ENCODE measurements around the gene ARHGAP27. TPM values are rescaled to one million over a fixed set of nuclear protein-coding genes. Genes with fewer than 3 reads are reported as not detected.
"Not testable (repeated sequence)": the region's sequence is repeated elsewhere in the genome, so short reads cannot be mapped to it uniquely, and the experiment has no call there.

Gene ARHGAP27
- 100 to 1,000 TPM in 1 of 2 donors, 10 to 100 TPM in 1; 100.0 to 211 TPM for polyA plus RNA-seq

DNA sequence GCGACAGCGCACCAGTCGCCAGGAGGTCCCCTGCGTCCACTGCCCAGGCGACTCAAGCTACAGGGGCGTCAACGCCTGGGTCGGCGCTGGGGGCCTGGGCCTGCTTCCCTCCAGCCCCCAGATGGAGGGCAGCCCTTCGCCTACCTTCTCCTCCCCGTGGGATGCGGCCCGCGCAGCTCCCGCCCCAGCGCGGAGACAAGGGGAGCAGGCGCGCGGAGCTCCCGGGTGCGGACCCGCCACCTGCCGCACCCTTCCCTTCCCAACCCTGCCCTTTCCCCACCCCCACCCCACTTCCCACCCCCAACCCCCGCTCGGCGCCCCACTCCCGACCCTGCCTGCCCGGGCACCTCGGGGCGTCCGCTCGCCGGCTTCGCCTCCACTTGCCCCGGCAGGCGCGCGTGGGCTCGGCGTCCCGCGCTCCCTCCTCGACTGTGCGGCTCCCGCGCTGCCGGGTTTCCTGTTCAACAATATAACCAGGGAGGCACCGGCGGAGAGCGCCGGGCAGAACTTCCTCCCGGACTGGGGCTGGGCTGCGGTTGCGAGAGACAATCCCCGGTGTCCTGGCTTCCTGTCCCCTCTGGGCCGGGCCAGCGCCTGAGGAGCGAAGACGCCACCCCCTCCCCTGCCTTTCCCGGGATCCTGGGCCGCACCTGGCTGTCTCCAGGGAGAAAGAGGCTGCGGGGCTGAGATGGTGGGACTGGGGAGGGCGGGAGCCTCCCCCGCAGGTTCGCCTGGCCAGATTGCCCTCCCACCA is at the start of gene ARHGAP27:
Gene ARHGAP27, minus strand, starts transcription at position 466 of the 754 bp plus-strand sequence. CDS start 2,591 bp downstream, outside the sequence.
- no peaks in the 10 kb centered on the region for H3K27me3 ChIP-seq (ENCODE audit: control insufficient read depth in 1 of 2, insufficient read depth in 2 of 2, low read length in 2 of 2)
- peaks cover 0 to 18% of the 10 kb centered on the region in 2 donors for H3K36me3 ChIP-seq (ENCODE audit: control insufficient read depth in 2 of 2, insufficient read depth in 2 of 2, low read length in 1 of 2)
- 2 to 5% methylated on average over 46 to 66 of the region's 66 CpGs for WGBS, 2 donors
- H3K9me3 ChIP-seq (ENCODE audit: control insufficient read depth in 2 of 2, insufficient read depth in 1 of 2, low read depth in 1 of 2, low read length in 1 of 2), result no peaks in the 10 kb centered on the region
- H3K4me1 ChIP-seq (ENCODE audit: control insufficient read depth in 2 of 2, insufficient read depth in 2 of 2, low read length in 1 of 2), result peaks cover 0 to 14% of the 10 kb centered on the region in 2 donors
- peak within 1 kb of the TSS; percentile 94 to 98 for H3K27ac ChIP-seq (ENCODE audit: low read depth in 2 of 2, low read length in 1 of 2)
- H3K4me3 ChIP-seq (ENCODE audit: low read depth in 1 of 2, low read length in 2 of 2), result peak within 1 kb of the TSS; percentile 55 to 65

DNA sequence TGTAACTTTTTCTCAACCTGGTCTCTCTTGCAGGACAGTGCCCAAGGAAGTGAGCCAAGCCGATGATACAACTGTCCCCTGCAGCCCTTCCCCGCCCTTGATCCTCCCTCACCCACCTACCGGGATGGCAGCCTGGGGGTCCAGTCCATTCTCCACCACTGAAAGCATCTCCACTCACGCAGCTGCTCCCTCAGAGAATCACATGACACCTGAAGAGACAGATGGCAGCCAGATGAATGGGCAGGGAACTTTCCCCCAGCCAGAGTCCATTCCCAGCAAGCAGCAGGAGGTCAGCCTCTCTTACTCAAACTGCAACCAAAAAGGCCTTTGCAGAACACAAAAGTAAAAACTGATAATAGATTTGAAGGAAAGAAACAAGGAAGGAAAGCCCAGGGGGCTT is 49.6 kb upstream of the ARHGAP27 start:
- H3K27me3 ChIP-seq (ENCODE audit: control insufficient read depth in 1 of 2, insufficient read depth in 2 of 2, low read length in 2 of 2); H3K4me1 ChIP-seq (ENCODE audit: control insufficient read depth in 2 of 2, insufficient read depth in 2 of 2, low read length in 1 of 2); H3K36me3 ChIP-seq (ENCODE audit: control insufficient read depth in 2 of 2, insufficient read depth in 2 of 2, low read length in 1 of 2); H3K9me3 ChIP-seq (ENCODE audit: control insufficient read depth in 2 of 2, insufficient read depth in 1 of 2, low read depth in 1 of 2, low read length in 1 of 2); H3K4me3 ChIP-seq (ENCODE audit: low read depth in 1 of 2, low read length in 2 of 2): not testable (repeated sequence)
- WGBS, 2 donors, result 44 to 100% methylated on average over 1 of the region's 4 CpGs
- peak overlapping the region in 1 of 2 donors; percentile 64 for H3K27ac ChIP-seq (ENCODE audit: low read depth in 2 of 2, low read length in 1 of 2)

DNA sequence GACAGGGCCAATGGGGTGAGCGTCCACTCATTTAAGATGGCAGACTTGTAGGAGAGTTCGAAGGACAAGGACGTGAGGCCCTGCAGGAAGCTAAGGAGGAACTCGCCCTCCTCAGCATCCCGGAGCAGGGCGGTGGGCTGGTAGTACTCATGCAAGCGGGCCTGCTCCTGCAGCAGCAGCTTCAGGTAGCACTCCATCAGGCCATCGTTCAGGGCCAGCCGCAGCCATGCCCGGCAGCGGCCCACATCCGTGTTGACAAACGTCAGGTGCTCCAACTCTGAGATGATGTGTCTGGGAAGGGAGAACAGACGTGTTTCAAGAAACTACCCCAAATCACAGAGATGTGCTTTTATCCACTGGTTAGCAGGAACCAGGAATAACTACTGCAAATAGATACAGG is 42.8 kb upstream of the ARHGAP27 start:
- WGBS, 2 donors, result 97 to 98% methylated on average over 14 of the region's 14 CpGs
- peaks cover 0 to 20% of the 10 kb centered on the region in 2 donors for H3K36me3 ChIP-seq (ENCODE audit: control insufficient read depth in 2 of 2, insufficient read depth in 2 of 2, low read length in 1 of 2)
- H3K9me3 ChIP-seq (ENCODE audit: control insufficient read depth in 2 of 2, insufficient read depth in 1 of 2, low read depth in 1 of 2, low read length in 1 of 2); H3K4me3 ChIP-seq (ENCODE audit: low read depth in 1 of 2, low read length in 2 of 2); H3K4me1 ChIP-seq (ENCODE audit: control insufficient read depth in 2 of 2, insufficient read depth in 2 of 2, low read length in 1 of 2); H3K27ac ChIP-seq (ENCODE audit: low read depth in 2 of 2, low read length in 1 of 2); H3K27me3 ChIP-seq (ENCODE audit: control insufficient read depth in 1 of 2, insufficient read depth in 2 of 2, low read length in 2 of 2): not testable (repeated sequence)

GRCh38 chr17:45472249-45472648 is 39.6 kb upstream of the ARHGAP27 start:
- WGBS, 2 donors, result 79 to 85% methylated on average over 3 of the region's 3 CpGs
- peaks cover 0 to 15% of the 10 kb centered on the region in 2 donors for H3K36me3 ChIP-seq (ENCODE audit: control insufficient read depth in 2 of 2, insufficient read depth in 2 of 2, low read length in 1 of 2)
- H3K27me3 ChIP-seq (ENCODE audit: control insufficient read depth in 1 of 2, insufficient read depth in 2 of 2, low read length in 2 of 2); H3K4me1 ChIP-seq (ENCODE audit: control insufficient read depth in 2 of 2, insufficient read depth in 2 of 2, low read length in 1 of 2); H3K4me3 ChIP-seq (ENCODE audit: low read depth in 1 of 2, low read length in 2 of 2); H3K9me3 ChIP-seq (ENCODE audit: control insufficient read depth in 2 of 2, insufficient read depth in 1 of 2, low read depth in 1 of 2, low read length in 1 of 2); H3K27ac ChIP-seq (ENCODE audit: low read depth in 2 of 2, low read length in 1 of 2): not testable (repeated sequence)

- H3K4me1 ChIP-seq (ENCODE audit: control insufficient read depth in 2 of 2, insufficient read depth in 2 of 2, low read length in 1 of 2); H3K4me3 ChIP-seq (ENCODE audit: low read depth in 1 of 2, low read length in 2 of 2); H3K36me3 ChIP-seq (ENCODE audit: control insufficient read depth in 2 of 2, insufficient read depth in 2 of 2, low read length in 1 of 2); H3K27me3 ChIP-seq (ENCODE audit: control insufficient read depth in 1 of 2, insufficient read depth in 2 of 2, low read length in 2 of 2); H3K9me3 ChIP-seq (ENCODE audit: control insufficient read depth in 2 of 2, insufficient read depth in 1 of 2, low read depth in 1 of 2, low read length in 1 of 2): not testable (repeated sequence)
- 39 to 63% methylated on average over 4 of the region's 4 CpGs for WGBS, 2 donors
- peak overlapping the region; percentile 79 to 82 for H3K27ac ChIP-seq (ENCODE audit: low read depth in 2 of 2, low read length in 1 of 2)
Observed at GRCh38 chr17:45469204-45469563, 36.5 kb upstream of the ARHGAP27 start.

GRCh38 chr17:45468293-45469203 is 35.9 kb upstream of the ARHGAP27 start:
- not testable (repeated sequence) for H3K27me3 ChIP-seq (ENCODE audit: control insufficient read depth in 1 of 2, insufficient read depth in 2 of 2, low read length in 2 of 2); H3K9me3 ChIP-seq (ENCODE audit: control insufficient read depth in 2 of 2, insufficient read depth in 1 of 2, low read depth in 1 of 2, low read length in 1 of 2); H3K4me1 ChIP-seq (ENCODE audit: control insufficient read depth in 2 of 2, insufficient read depth in 2 of 2, low read length in 1 of 2); H3K4me3 ChIP-seq (ENCODE audit: low read depth in 1 of 2, low read length in 2 of 2); H3K36me3 ChIP-seq (ENCODE audit: control insufficient read depth in 2 of 2, insufficient read depth in 2 of 2, low read length in 1 of 2)
- 65 to 75% methylated on average over 12 to 14 of the region's 14 CpGs for WGBS, 2 donors
- H3K27ac ChIP-seq (ENCODE audit: low read depth in 2 of 2, low read length in 1 of 2), result peak overlapping the region; percentile 79 to 82

- H3K27me3 ChIP-seq (ENCODE audit: control insufficient read depth in 1 of 2, insufficient read depth in 2 of 2, low read length in 2 of 2); H3K9me3 ChIP-seq (ENCODE audit: control insufficient read depth in 2 of 2, insufficient read depth in 1 of 2, low read depth in 1 of 2, low read length in 1 of 2); H3K4me1 ChIP-seq (ENCODE audit: control insufficient read depth in 2 of 2, insufficient read depth in 2 of 2, low read length in 1 of 2); H3K36me3 ChIP-seq (ENCODE audit: control insufficient read depth in 2 of 2, insufficient read depth in 2 of 2, low read length in 1 of 2); H3K4me3 ChIP-seq (ENCODE audit: low read depth in 1 of 2, low read length in 2 of 2): not testable (repeated sequence)
- peak overlapping the region; percentile 59 to 76 for H3K27ac ChIP-seq (ENCODE audit: low read depth in 2 of 2, low read length in 1 of 2)
- WGBS, 2 donors, result 55 to 69% methylated on average over 6 to 8 of the region's 8 CpGs
Observed at GRCh38 chr17:45461524-45462327, 29.1 kb upstream of the ARHGAP27 start.

DNA sequence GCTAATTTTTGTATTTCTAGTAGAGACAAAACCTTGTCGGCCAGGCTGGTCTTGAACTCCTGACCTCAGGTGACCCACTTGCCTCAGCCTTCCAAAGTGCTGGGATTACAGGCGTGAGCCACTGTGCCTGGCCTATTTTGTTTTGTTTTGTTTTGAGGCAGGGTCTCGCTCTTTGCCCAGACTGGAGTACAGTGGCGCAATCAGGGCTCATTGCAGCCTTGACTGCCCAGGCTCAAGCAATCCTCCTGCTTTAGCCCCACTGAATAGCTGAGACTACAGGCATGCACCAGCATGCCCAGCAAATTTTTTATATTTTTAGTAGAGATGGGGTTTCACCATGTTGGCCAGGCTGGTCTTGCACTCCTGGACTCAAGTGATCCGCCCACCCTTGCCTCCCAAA is 27.8 kb upstream of the ARHGAP27 start:
- H3K36me3 ChIP-seq (ENCODE audit: control insufficient read depth in 2 of 2, insufficient read depth in 2 of 2, low read length in 1 of 2); H3K27ac ChIP-seq (ENCODE audit: low read depth in 2 of 2, low read length in 1 of 2); H3K27me3 ChIP-seq (ENCODE audit: control insufficient read depth in 1 of 2, insufficient read depth in 2 of 2, low read length in 2 of 2); H3K4me3 ChIP-seq (ENCODE audit: low read depth in 1 of 2, low read length in 2 of 2); H3K4me1 ChIP-seq (ENCODE audit: control insufficient read depth in 2 of 2, insufficient read depth in 2 of 2, low read length in 1 of 2); H3K9me3 ChIP-seq (ENCODE audit: control insufficient read depth in 2 of 2, insufficient read depth in 1 of 2, low read depth in 1 of 2, low read length in 1 of 2): not testable (repeated sequence)
- 88 to 96% methylated on average over 5 of the region's 5 CpGs for WGBS, 2 donors

DNA sequence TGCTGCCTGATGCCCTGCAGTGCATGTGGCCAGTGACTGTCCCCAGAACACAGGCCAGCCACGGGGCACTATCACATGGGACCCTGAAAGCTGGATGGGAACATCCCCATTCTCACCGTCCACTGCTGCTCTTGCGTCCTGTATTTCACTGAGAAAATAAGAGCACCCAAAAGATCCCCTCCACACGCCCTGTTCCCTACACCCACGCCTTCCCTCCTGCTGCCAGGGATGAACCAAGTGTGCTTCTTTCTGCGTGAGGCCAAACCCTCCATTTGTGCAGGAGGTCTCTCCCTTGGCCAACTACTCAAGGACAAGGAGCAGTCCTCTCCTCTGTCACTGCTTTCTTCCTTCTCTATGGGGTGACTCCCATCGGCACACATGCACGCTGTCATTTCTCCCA is 21.7 kb upstream of the ARHGAP27 start:
- H3K36me3 ChIP-seq (ENCODE audit: control insufficient read depth in 2 of 2, insufficient read depth in 2 of 2, low read length in 1 of 2), result peaks cover 4 to 23% of the 10 kb centered on the region in 2 donors
- not testable (repeated sequence) for H3K27me3 ChIP-seq (ENCODE audit: control insufficient read depth in 1 of 2, insufficient read depth in 2 of 2, low read length in 2 of 2); H3K27ac ChIP-seq (ENCODE audit: low read depth in 2 of 2, low read length in 1 of 2); H3K4me3 ChIP-seq (ENCODE audit: low read depth in 1 of 2, low read length in 2 of 2); H3K9me3 ChIP-seq (ENCODE audit: control insufficient read depth in 2 of 2, insufficient read depth in 1 of 2, low read depth in 1 of 2, low read length in 1 of 2); H3K4me1 ChIP-seq (ENCODE audit: control insufficient read depth in 2 of 2, insufficient read depth in 2 of 2, low read length in 1 of 2)
- WGBS, 2 donors, result 93 to 96% methylated on average over 6 to 7 of the region's 8 CpGs

Measured in esophagus (tissue), 2 donors.